SK-N-SH (cell line): ENCODE results near the gene NLGN1. TPM values are rescaled to one million over a fixed set of nuclear protein-coding genes. Genes with fewer than 3 reads are reported as not detected.

ENCODE experiments used
- CTCF ChIA-PET: fragments of 300-600, 350-600 bp; formaldehyde crosslinking; extraction: SDS; loops from one replicate; lab custom pipeline; 2021; lab: Yijun Ruan, JAX
- POLR2A ChIA-PET: fragments of 350-600 bp; sonication (Branson Sonifier 250); formaldehyde crosslinking; extraction: SDS; loops from one replicate; lab custom pipeline; 2020; ENCODE audit warnings: antibody characterized with exemption, inconsistent platforms; lab: Yijun Ruan, JAX
- DNase-seq: peaks from one replicate; pipeline ENCODE4 v3.0.0; 2012
- H2AFZ ChIP-seq: fragments of 200-600 bp; sonication (generic); 2 replicates; pipeline ENCODE4 v1.8.1; 2016; ENCODE audit warnings: antibody characterized with exemption, mild to moderate bottlenecking, low read depth
- H3F3A ChIP-seq: fragments of 200-600 bp; sonication (generic); replicated peaks from 2 replicates; pipeline ENCODE3; 2016; ENCODE audit warnings: antibody characterized with exemption, mild to moderate bottlenecking; ENCODE audit not compliant: insufficient read depth
- H3K27ac ChIP-seq, 2 experiments: fragments of 200-500 bp in 1 of 2; fragments of 200-600 bp in 1 of 2; sonication (Bioruptor generic) in 1 of 2; sonication (generic), shearing (Covaris generic) in 1 of 2; 2 replicates each; pipeline versions ENCODE4 v1.5.1 to v1.6.1; 2014 to 2016; ENCODE audit warnings: low read depth in 2 of 2, inconsistent platforms in 1 of 2, low read length in 1 of 2, mild to moderate bottlenecking in 1 of 2, mixed read lengths in 1 of 2
- H3K27me3 ChIP-seq: fragments of 200-600 bp; sonication (generic), shearing (Covaris generic); 2 replicates; pipeline ENCODE4 v1.6.1; 2016; ENCODE audit warnings: mixed run types; ENCODE audit not compliant: insufficient read depth
- H3K36me3 ChIP-seq, 2 experiments: fragments of 200-500 bp in 1 of 2; fragments of 200-600 bp in 1 of 2; sonication (Bioruptor generic) in 1 of 2; sonication (generic) in 1 of 2; replicated peaks in 1 of 2; 2 replicates each; pipeline versions ENCODE3 to v1.5.1; 2014 to 2016; ENCODE audit warnings: low read length in 1 of 2, mild to moderate bottlenecking in 1 of 2; ENCODE audit not compliant: insufficient read depth in 2 of 2, control insufficient read depth in 1 of 2
- H3K4me1 ChIP-seq, 2 experiments: fragments of 200-500 bp in 1 of 2; fragments of 200-600 bp in 1 of 2; sonication (Bioruptor generic) in 1 of 2; sonication (generic), shearing (Covaris generic) in 1 of 2; 2 replicates each; pipeline versions ENCODE4 v1.5.1 to v1.6.1; 2014 to 2016; ENCODE audit warnings: low read depth in 1 of 2, low read length in 1 of 2, mixed run types in 1 of 2; ENCODE audit not compliant: insufficient read depth in 2 of 2, control insufficient read depth in 1 of 2
- H3K4me2 ChIP-seq: fragments of 200-600 bp; sonication (generic), shearing (Covaris generic); 2 replicates; pipeline ENCODE4 v1.6.1; 2017; ENCODE audit warnings: mixed run types
- H3K4me3 ChIP-seq, 2 experiments: fragments of 200-500 bp in 1 of 2; fragments of 200-600 bp in 1 of 2; sonication (Bioruptor generic) in 1 of 2; sonication (generic), shearing (Covaris generic) in 1 of 2; 2 replicates each; pipeline versions ENCODE4 v1.5.1 to v1.8.1; 2014 to 2016; ENCODE audit warnings: low read depth in 2 of 2, inconsistent platforms in 1 of 2, low read length in 1 of 2, mild to moderate bottlenecking in 1 of 2, mixed read lengths in 1 of 2, moderate library complexity in 1 of 2
- H3K79me2 ChIP-seq: fragments of 200-600 bp; sonication (generic); 2 replicates; pipeline ENCODE4 v1.8.1; 2017; ENCODE audit warnings: mild to moderate bottlenecking; ENCODE audit not compliant: insufficient read depth
- H3K9ac ChIP-seq: fragments of 200-600 bp; sonication (generic); 2 replicates; pipeline ENCODE4 v1.6.1; 2017; ENCODE audit warnings: mixed run types
- H3K9me2 ChIP-seq: fragments of 200-600 bp; sonication (generic); 2 replicates; pipeline ENCODE4 v1.6.1; 2017; ENCODE audit warnings: mixed run types
- H3K9me3 ChIP-seq: fragments of 200-600 bp; sonication (generic); 2 replicates; pipeline ENCODE4 v1.6.1; 2017; ENCODE audit warnings: mixed run types, mild to moderate bottlenecking, moderate library complexity
- H4K20me1 ChIP-seq: fragments of 200-600 bp; sonication (generic); 2 replicates; pipeline ENCODE4 v1.6.1; 2017; ENCODE audit warnings: mild to moderate bottlenecking, mixed run types; ENCODE audit not compliant: insufficient read depth
- CTCF ChIP-seq: fragments of 200-600 bp; sonication (generic); IDR thresholded peaks from 2 replicates; pipeline ENCODE4 v1.6.1; 2017; ENCODE audit warnings: antibody characterized with exemption, mild to moderate bottlenecking, moderate library complexity
- EP300 ChIP-seq, 2 experiments: IDR thresholded peaks; 2 replicates each; pipeline versions ENCODE4 v1.4.0 to v1.6.1; 2012; ENCODE audit warnings: borderline replicate concordance in 1 of 2, low read depth in 1 of 2, low read length in 1 of 2
- FOSL2 ChIP-seq: IDR thresholded peaks from 2 replicates; pipeline ENCODE4 v1.4.0; 2012; ENCODE audit warnings: low read depth, mild to moderate bottlenecking, moderate library complexity, borderline replicate concordance
- GATA2 ChIP-seq: sonication (generic); formaldehyde crosslinking; IDR thresholded peaks from 2 replicates; pipeline ENCODE4 v1.5.0; 2020; ENCODE audit warnings: mild to moderate bottlenecking, missing genetic modification reagents
- MEF2A ChIP-seq: IDR thresholded peaks from 2 replicates; pipeline ENCODE4 v1.4.0; 2012; ENCODE audit warnings: low read depth, borderline replicate concordance
- NFIC ChIP-seq: IDR thresholded peaks from 2 replicates; pipeline ENCODE4 v1.4.0; 2012; ENCODE audit warnings: borderline replicate concordance
- PBX3 ChIP-seq: IDR thresholded peaks from 2 replicates; pipeline ENCODE4; 2012
- POLR2AphosphoS5 ChIP-seq: IDR thresholded peaks from 2 replicates; pipeline ENCODE4 v1.6.1; 2012; ENCODE audit warnings: low read depth, low read length
- RCOR1 ChIP-seq: fragments of 150-350 bp; IDR thresholded peaks from 2 replicates; pipeline ENCODE4 v1.6.1; 2017; ENCODE audit warnings: antibody characterized with exemption, low read length
- RFX5 ChIP-seq: IDR thresholded peaks from 2 replicates; pipeline ENCODE4 v1.6.1; 2012; ENCODE audit warnings: mild to moderate bottlenecking, improper control_type of control experiment, low read length
- RXRA ChIP-seq: IDR thresholded peaks from 2 replicates; pipeline ENCODE4 v1.4.0; 2012; ENCODE audit warnings: low read depth, mild to moderate bottlenecking, borderline replicate concordance
- TCF12 ChIP-seq: IDR thresholded peaks from 2 replicates; pipeline ENCODE4 v1.4.0; 2012
- USF1 ChIP-seq: IDR thresholded peaks from 2 replicates; pipeline ENCODE4 v1.4.0; 2012; ENCODE audit warnings: low read depth, borderline replicate concordance
- USF2 ChIP-seq: fragments of 150-350 bp; IDR thresholded peaks from 2 replicates; pipeline ENCODE4 v1.6.1; 2017; ENCODE audit warnings: antibody characterized with exemption, low read length, low read depth, borderline replicate concordance
- WGBS: methylation state at CpG from one replicate; pipeline ENCODE4 v1.1.6; 2017; ENCODE audit warnings: low lambda C conversion rate; 5-methylcytosine and 5-hydroxymethylcytosine counted together
- polyA plus RNA-seq, 3 experiments: library from polyadenylated mRNA; depleted of rRNA; stranded (reverse); fragments of >200 nt; gene quantifications; 2 replicates each; pipeline ENCODE4 v1.2.3, GENCODE V29; 2012

NLGN1 gene
- polyA plus RNA-seq, 1 of the 3 experiments (the other 2 are of a cell fraction) = 1.5 TPM

GRCh38 chr3:173584838-173585831 is 187.6 kb downstream of the NLGN1 start (continued):
- TF ChIP-seq USF2 (no peak), GATA2 (no peak), NFIC (no peak), RFX5 (no peak), RXRA (no peak), CTCF (no peak), POLR2AphosphoS5 (no peak), RCOR1 (no peak), USF1 (no peak), EP300 (IDR thresholded peaks at IDR 0.05; ENCODE audit: borderline replicate concordance in 1 of 2, low read depth in 1 of 2, low read length in 1 of 2) (no peak)

- Histone ChIP-seq H3K9me3 (no peaks in the 10 kb centered on the region), H3K27me3 (no peaks in the 10 kb centered on the region), H3F3A (peaks cover 26% of the 10 kb centered on the region), H3K9ac (peak overlapping the region; percentile 75; the same call in 1 of the 2 replicates), H3K79me2 (peaks cover 24% of the 10 kb centered on the region), H3K36me3 (no peaks in the 10 kb centered on the region), H4K20me1 (no peaks in the 10 kb centered on the region), H3K9me2 (no peaks in the 10 kb centered on the region), H3K27ac (peak overlapping the region in 1 of 2 experiments; percentile 72; a peak in 3 of 4 replicates), H3K4me3 (peak overlapping the region; percentile 73 to 94; a peak in 3 of 4 replicates), H2AFZ (peak overlapping the region; percentile 93), H3K4me2 (peak overlapping the region; percentile 88), H3K4me1 (peaks cover 0 to 5% of the 10 kb centered on the region in 2 experiments; a peak in 2 of 4 replicates)
- TF ChIP-seq MEF2A (no peak), FOSL2 (peak; percentile 20; the same call in 1 of the 2 replicates), PBX3 (peak; percentile 49), TCF12 (peak; percentile 34; the same call in 1 of the 2 replicates)
- 12% methylated on average over 2 of the region's 2 CpGs for WGBS
- CTCF ChIA-PET = interaction anchor here (1.0 to 2.1 kb wide), 2 partner anchors 33 to 539 kb away, joined by 3 to 12 read pairs; no protein-coding TSS in a partner anchor
- no peak for DNase-seq
- POLR2A ChIA-PET = no interaction called here
Observed at GRCh38 chr3:173586166-173586565, 188.6 kb downstream of the NLGN1 start.
